B cell (primary cell): Measurements from ENCODE around the gene PDXK. TPM values are rescaled to one million over a fixed set of nuclear protein-coding genes. Genes with fewer than 3 reads are reported as not detected.

Experiments used
- ATAC-seq: fragments of 200-7000 bp; cut with Tn5 transposase; one replicate; pipeline ENCODE4 v1.10.0; 2021; ENCODE audit warnings: low read depth, mild to moderate bottlenecking, moderate number of reproducible peaks, moderate library complexity
- CTCF ChIA-PET: fragments of 350-600 bp; sonication (Branson Sonifier 250); formaldehyde crosslinking; loops from one replicate; lab custom pipeline; 2021; ENCODE audit warnings: antibody characterized with exemption, inconsistent platforms; lab: Charles Lee
- POLR2A ChIA-PET: fragments of 350-600 bp; sonication (Branson Sonifier 250); formaldehyde crosslinking; loops from one replicate; lab custom pipeline; 2021; ENCODE audit warnings: antibody characterized with exemption; lab: Charles Lee
- DNase-seq: peaks from one replicate; pipeline ENCODE4 v3.0.0; 2013
- H2AFZ ChIP-seq: 2 replicates; pipeline ENCODE4 v1.6.1; 2012; ENCODE audit warnings: mild to moderate bottlenecking, low read depth, low read length; ENCODE audit not compliant: insufficient read depth, poor library complexity, severe bottlenecking
- H3K27ac ChIP-seq, 2 donors: 1 replicate in 1 of 2; 2 replicates in 1 of 2; pipeline ENCODE4 v1.5.1; 2012 to 2013; ENCODE audit warnings: low read length in 2 of 2, mild to moderate bottlenecking in 2 of 2, moderate library complexity in 1 of 2
- H3K27me3 ChIP-seq, 4 experiments: fragments of 200-600 bp in 1 of 4; sonication (generic) in 1 of 4; replicated peaks in 1 of 4; 1 replicate in 2 of 4; 2 replicates in 2 of 4; pipeline versions ENCODE4 v1.6.1 to v1.7.0; 2013 to 2016; ENCODE audit warnings: low read length in 3 of 4, mild to moderate bottlenecking in 2 of 4, mixed read lengths in 1 of 4, moderate library complexity in 1 of 4; ENCODE audit not compliant: insufficient read depth in 4 of 4, control insufficient read depth in 3 of 4; ENCODE audit errors: control extremely low read depth in 1 of 4
- H3K36me3 ChIP-seq, 2 experiments: replicated peaks in 1 of 2; 1 replicate in 1 of 2; 2 replicates in 1 of 2; pipeline versions ENCODE4 v1.6.1 to v1.7.1; 2013; ENCODE audit warnings: low read length in 1 of 2; ENCODE audit not compliant: insufficient read depth in 2 of 2, control insufficient read depth in 1 of 2; ENCODE audit errors: control extremely low read depth in 1 of 2, extremely low read depth in 1 of 2
- H3K4me1 ChIP-seq, 2 donors: fragments of 200-600 bp in 1 of 2; sonication (generic) in 1 of 2; 1 replicate in 1 of 2; 2 replicates in 1 of 2; pipeline versions ENCODE4 v1.5.1 to v1.6.1; 2013 to 2017; ENCODE audit warnings: low read length in 2 of 2; ENCODE audit not compliant: control insufficient read depth in 2 of 2, insufficient read depth in 2 of 2
- H3K4me2 ChIP-seq: replicated peaks from 2 replicates; pipeline ENCODE3; 2012; ENCODE audit warnings: mild to moderate bottlenecking, low read depth, low read length; ENCODE audit not compliant: poor library complexity, severe bottlenecking
- H3K4me3 ChIP-seq, 5 experiments: fragments of 200-600 bp in 1 of 5; sonication (generic) in 1 of 5; 1 replicate in 3 of 5; 2 replicates in 2 of 5; pipeline versions ENCODE4 v1.5.1 to v1.7.0; 2011 to 2016; ENCODE audit warnings: low read length in 4 of 5, mild to moderate bottlenecking in 4 of 5, low read depth in 2 of 5, control low read depth in 1 of 5, moderate library complexity in 1 of 5; ENCODE audit not compliant: insufficient read depth in 1 of 5; ENCODE audit errors: control extremely low read depth in 1 of 5, extremely low read depth in 1 of 5
- H3K79me2 ChIP-seq: fragments of 200-600 bp; sonication (generic); one replicate; pipeline ENCODE4 v1.6.0; 2016; ENCODE audit warnings: low read length; ENCODE audit not compliant: control insufficient read depth, insufficient read depth
- H3K9ac ChIP-seq: fragments of 200-600 bp; sonication (generic); 2 replicates; pipeline ENCODE4 v1.6.1; 2017; ENCODE audit warnings: mild to moderate bottlenecking, low read length, moderate library complexity
- H3K9me3 ChIP-seq, 3 donors: one replicate each; pipeline versions ENCODE4 v1.6.1 to v1.7.1; 2013; ENCODE audit warnings: low read length in 2 of 3; ENCODE audit not compliant: control insufficient read depth in 2 of 3, insufficient read depth in 1 of 3; ENCODE audit errors: control extremely low read depth in 1 of 3
- H4K20me1 ChIP-seq: 2 replicates; pipeline ENCODE4 v1.6.0; 2012; ENCODE audit warnings: mild to moderate bottlenecking, low read length; ENCODE audit not compliant: insufficient read depth, control insufficient read depth, poor library complexity, severe bottlenecking
- H3K27ac Mint-ChIP-seq: one replicate; pipeline ENCODE4 v1.8.0; 2021; ENCODE audit warnings: mixed read lengths
- H3K27me3 Mint-ChIP-seq: one replicate; pipeline ENCODE4 v1.8.0; 2021; ENCODE audit warnings: mixed read lengths
- H3K4me1 Mint-ChIP-seq: one replicate; pipeline ENCODE4 v1.8.0; 2021; ENCODE audit warnings: mixed read lengths
- H3K4me3 Mint-ChIP-seq: one replicate; pipeline ENCODE4 v1.8.0; 2021; ENCODE audit warnings: mixed read lengths
- H3K9me3 Mint-ChIP-seq: one replicate; pipeline ENCODE4 v1.8.0; 2022; ENCODE audit warnings: mixed read lengths; ENCODE audit not compliant: insufficient read depth
- EZH2 ChIP-seq: IDR thresholded peaks from 2 replicates; pipeline ENCODE4 v1.6.1; 2012; ENCODE audit warnings: borderline replicate concordance, low read depth, mild to moderate bottlenecking, moderate library complexity, low read length; ENCODE audit not compliant: insufficient read depth, poor library complexity, severe bottlenecking
- WGBS: methylation state at CpG from one replicate; pipeline ENCODE4 v1.1.5; 2013; ENCODE audit warnings: missing lambda C conversion rate; ENCODE audit not compliant: insufficient coverage; 5-methylcytosine and 5-hydroxymethylcytosine counted together
- intact Hi-C: fragments of 100-400 bp; cut with micrococcal nuclease; formaldehyde crosslinking; loops from one replicate; pipeline ENCODE4 v1.10.0; 2022
- polyA plus RNA-seq: library from polyadenylated mRNA; depleted of rRNA; stranded (reverse); fragments of >200 nt; gene quantifications from 2 replicates; pipeline ENCODE4 v1.2.3, GENCODE V29; 2012
- total RNA-seq, 2 donors: library from RNA; stranded (reverse); fragments of 120-200 nt in 1 of 2; gene quantifications; 1 replicate in 1 of 2; 2 replicates in 1 of 2; pipeline versions ENCODE4 v1.2.3 to v1.2.4, GENCODE V29; 2013 to 2022
- TF ChIP-seq, protein P1 (sequence below): fragments of 200-600 bp; IDR thresholded peaks from one replicate; pipeline ENCODE4 v1.8.0; 2022; ENCODE audit warnings: antibody characterized with exemption, mild to moderate bottlenecking

Gene PDXK
- total and polyA plus RNA-seq, 2 donors (not counting 1 experiment from before 2014, with no cell fraction given), result 31.1 to 102 TPM

GRCh38 chr21:43779660-43780059 lies 60.7 kb downstream of the PDXK start:
- Histone ChIP-seq H3K4me1 (peaks cover 10 to 14% of the 10 kb centered on the region in 2 donors), H3K9ac (no peak overlapping the region), H3K4me2 (no peak overlapping the region), H3K36me3 (no peaks in the 10 kb centered on the region), H3K4me3 (no peak overlapping the region), H3K27ac (no peak overlapping the region), H4K20me1 (peaks cover 9% of the 10 kb centered on the region), H3K9me3 (no peaks in the 10 kb centered on the region), H3K27me3 (no peaks in the 10 kb centered on the region), H3K79me2 (peaks cover under 1% of the 10 kb centered on the region), H2AFZ (no peak overlapping the region)
- ChIA-PET CTCF (no interaction called here), POLR2A (no interaction called here)
- H3K27me3 Mint-ChIP-seq, result no peaks in the 10 kb centered on the region
- ATAC-seq, result no peak
- no peaks in the 10 kb centered on the region for H3K9me3 Mint-ChIP-seq
- H3K4me1 Mint-ChIP-seq, result peaks cover 16% of the 10 kb centered on the region
- no peak overlapping the region for H3K4me3 Mint-ChIP-seq
- WGBS, result 67% methylated on average over 4 of the region's 5 CpGs
- no peak overlapping the region for H3K27ac Mint-ChIP-seq
- intact Hi-C loops, result no loop called here
- TF ChIP-seq, protein P1, sequence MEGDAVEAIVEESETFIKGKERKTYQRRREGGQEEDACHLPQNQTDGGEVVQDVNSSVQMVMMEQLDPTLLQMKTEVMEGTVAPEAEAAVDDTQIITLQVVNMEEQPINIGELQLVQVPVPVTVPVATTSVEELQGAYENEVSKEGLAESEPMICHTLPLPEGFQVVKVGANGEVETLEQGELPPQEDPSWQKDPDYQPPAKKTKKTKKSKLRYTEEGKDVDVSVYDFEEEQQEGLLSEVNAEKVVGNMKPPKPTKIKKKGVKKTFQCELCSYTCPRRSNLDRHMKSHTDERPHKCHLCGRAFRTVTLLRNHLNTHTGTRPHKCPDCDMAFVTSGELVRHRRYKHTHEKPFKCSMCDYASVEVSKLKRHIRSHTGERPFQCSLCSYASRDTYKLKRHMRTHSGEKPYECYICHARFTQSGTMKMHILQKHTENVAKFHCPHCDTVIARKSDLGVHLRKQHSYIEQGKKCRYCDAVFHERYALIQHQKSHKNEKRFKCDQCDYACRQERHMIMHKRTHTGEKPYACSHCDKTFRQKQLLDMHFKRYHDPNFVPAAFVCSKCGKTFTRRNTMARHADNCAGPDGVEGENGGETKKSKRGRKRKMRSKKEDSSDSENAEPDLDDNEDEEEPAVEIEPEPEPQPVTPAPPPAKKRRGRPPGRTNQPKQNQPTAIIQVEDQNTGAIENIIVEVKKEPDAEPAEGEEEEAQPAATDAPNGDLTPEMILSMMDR, result no peak
- no peak for TF ChIP-seq EZH2
- DNase-seq, result no peak

DNA sequence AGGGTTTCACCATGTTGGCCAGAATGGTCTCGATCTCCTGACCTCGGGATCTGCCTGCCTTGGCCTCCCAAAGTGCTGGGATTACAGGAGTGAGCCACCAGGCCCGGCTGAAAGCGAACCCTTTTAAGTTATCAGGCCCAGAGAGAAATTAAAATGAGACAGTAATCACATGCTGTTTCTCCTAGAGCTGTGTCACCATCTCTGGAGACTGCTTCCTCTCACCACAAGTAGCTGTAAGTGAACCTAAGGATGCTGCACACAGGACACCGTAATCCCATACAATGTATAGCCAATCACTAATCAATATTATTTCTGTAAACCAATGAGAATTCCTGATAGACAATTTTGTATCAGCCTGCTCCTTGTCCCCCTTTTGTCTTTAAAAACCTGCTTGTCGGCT lies 62.9 kb downstream of the PDXK start:
- Histone ChIP-seq H4K20me1 (no peaks in the 10 kb centered on the region), H3K79me2 (no peaks in the 10 kb centered on the region), H3K4me1 (peaks cover 3 to 6% of the 10 kb centered on the region in 2 donors), H3K4me3 (no peak overlapping the region), H2AFZ (no peak overlapping the region), H3K9ac (no peak overlapping the region), H3K9me3 (no peaks in the 10 kb centered on the region), H3K27ac (no peak overlapping the region), H3K4me2 (no peak overlapping the region), H3K36me3 (no peaks in the 10 kb centered on the region), H3K27me3 (no peaks in the 10 kb centered on the region)
- intact Hi-C loops, result no loop called here
- Mint-ChIP-seq H3K4me3 (no peak overlapping the region), H3K9me3 (no peaks in the 10 kb centered on the region), H3K27ac (no peak overlapping the region), H3K4me1 (peaks cover 7% of the 10 kb centered on the region), H3K27me3 (no peaks in the 10 kb centered on the region)
- ChIA-PET CTCF (no interaction called here), POLR2A (no interaction called here)
- TF ChIP-seq, protein P1, result no peak
- TF ChIP-seq EZH2, result no peak
- WGBS, result 69% methylated on average over 5 of the region's 6 CpGs
- no peak for DNase-seq
- no peak for ATAC-seq
